Activated CD8-positive, alpha-beta memory T cell treated with anti-CD3 and anti-CD28 coated beads for 4 hours (primary cell): ENCODE results near the gene DYNC1H1.
A peak's percentile ranks its signal among the peaks of the same experiment; 100 is the strongest.

Source experiments
- DNase-seq, 2 donors: peaks; one replicate each; pipeline ENCODE4 v3.0.0-alpha.2; 2020; ENCODE audit warnings: low read depth in 2 of 2

The DYNC1H1 gene

GRCh38 chr14:101944451-101944850, 19.9 kb upstream of the DYNC1H1 start:
- DNase-seq = no peak

- DNase-seq = no peak
These were observed 19.2 kb upstream of the DYNC1H1 start for GRCh38 chr14:101945171-101945570.

- no peak for DNase-seq
These were observed 16.8 kb upstream of the DYNC1H1 start for GRCh38 chr14:101947577-101947903.

GRCh38 chr14:101947904-101948665, 16.3 kb upstream of the DYNC1H1 start:
- DNase-seq = peak; percentile 100

- DNase-seq = no peak
These were observed 15.6 kb upstream of the DYNC1H1 start for GRCh38 chr14:101948666-101949216.

- DNase-seq = no peak
These were observed 14.3 kb upstream of the DYNC1H1 start for GRCh38 chr14:101950100-101950499.

- no peak for DNase-seq
These were observed 13.7 kb upstream of the DYNC1H1 start for GRCh38 chr14:101950516-101951215.

- no peak for DNase-seq
These were observed 11.2 kb upstream of the DYNC1H1 start for GRCh38 chr14:101953151-101953550.

- DNase-seq = no peak
These were observed 9.9 kb upstream of the DYNC1H1 start for GRCh38 chr14:101954501-101954900.

- DNase-seq = no peak
These were observed 8.6 kb upstream of the DYNC1H1 start for GRCh38 chr14:101955695-101956161.

GRCh38 chr14:101956179-101956885, 8.0 kb upstream of the DYNC1H1 start:
- no peak for DNase-seq

- no peak for DNase-seq
These were observed 6.8 kb upstream of the DYNC1H1 start for GRCh38 chr14:101957406-101958234.

- DNase-seq = no peak
These were observed 5.8 kb upstream of the DYNC1H1 start for GRCh38 chr14:101958418-101959180.

- no peak for DNase-seq
These were observed 5.1 kb upstream of the DYNC1H1 start for GRCh38 chr14:101959277-101959676.

GRCh38 chr14:101960225-101960624, 4.1 kb upstream of the DYNC1H1 start:
- no peak for DNase-seq

GRCh38 chr14:101961011-101961721, 3.2 kb upstream of the DYNC1H1 start:
- peak; percentile 44 to 50 for DNase-seq

GRCh38 chr14:101961746-101962502, 2.4 kb upstream of the DYNC1H1 start:
- DNase-seq = no peak

GRCh38 chr14:101962503-101962874, 1.9 kb upstream of the DYNC1H1 start:
- no peak for DNase-seq

- no peak for DNase-seq
These were observed 1.3 kb upstream of the DYNC1H1 start for GRCh38 chr14:101963052-101963451.
